ENCODE results near the gene FGFRL1.

FGFRL1 gene, protein sequence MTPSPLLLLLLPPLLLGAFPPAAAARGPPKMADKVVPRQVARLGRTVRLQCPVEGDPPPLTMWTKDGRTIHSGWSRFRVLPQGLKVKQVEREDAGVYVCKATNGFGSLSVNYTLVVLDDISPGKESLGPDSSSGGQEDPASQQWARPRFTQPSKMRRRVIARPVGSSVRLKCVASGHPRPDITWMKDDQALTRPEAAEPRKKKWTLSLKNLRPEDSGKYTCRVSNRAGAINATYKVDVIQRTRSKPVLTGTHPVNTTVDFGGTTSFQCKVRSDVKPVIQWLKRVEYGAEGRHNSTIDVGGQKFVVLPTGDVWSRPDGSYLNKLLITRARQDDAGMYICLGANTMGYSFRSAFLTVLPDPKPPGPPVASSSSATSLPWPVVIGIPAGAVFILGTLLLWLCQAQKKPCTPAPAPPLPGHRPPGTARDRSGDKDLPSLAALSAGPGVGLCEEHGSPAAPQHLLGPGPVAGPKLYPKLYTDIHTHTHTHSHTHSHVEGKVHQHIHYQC

DNA sequence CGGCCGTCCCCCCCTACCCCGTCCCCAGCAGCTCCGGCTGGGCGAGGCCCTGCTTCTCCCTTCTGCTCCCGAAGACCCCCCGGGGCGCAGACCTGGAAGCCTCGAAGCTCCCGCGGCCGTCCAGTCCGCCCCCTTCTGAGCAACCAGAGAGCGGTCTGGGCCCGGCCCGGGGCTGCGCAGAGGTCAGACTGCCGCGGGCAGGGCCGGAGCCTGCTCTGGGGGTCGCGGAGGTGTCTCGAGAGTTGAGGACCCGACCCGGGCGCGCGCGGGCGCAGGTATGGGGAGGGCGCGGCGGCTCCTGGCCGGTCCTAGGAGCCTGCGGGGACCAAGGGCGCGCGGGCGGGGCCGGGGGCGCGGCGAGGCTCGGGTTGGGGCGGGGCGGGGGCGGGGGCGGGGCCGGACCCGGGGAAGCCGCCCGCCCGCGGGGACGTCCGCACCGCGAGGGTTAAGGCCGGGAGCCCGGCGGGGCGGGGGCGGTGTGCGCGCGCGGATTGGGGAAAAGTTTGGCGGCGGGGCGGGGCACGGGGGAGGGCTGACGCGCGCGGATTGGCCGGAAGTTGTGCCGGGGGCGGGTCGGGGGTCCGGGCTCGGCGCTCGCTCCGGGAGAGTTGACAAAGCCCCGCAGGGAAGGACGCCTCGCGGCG is at the start of gene FGFRL1:
Gene FGFRL1 (plus strand): TSS at position 605 of the 644 bp plus-strand sequence. CDS start 860 bp downstream, outside the sequence.
- H3K9me3 ChIP-seq (ENCODE audit: low read length): peaks cover 2% of the 10 kb centered on the region
- H3K27me3 ChIP-seq (ENCODE audit: insufficient read depth, low read length): peaks cover 38% of the 10 kb centered on the region
- H2AFZ ChIP-seq (ENCODE audit: low read depth, low read length): no peak within 1 kb of the TSS
- peaks cover 11% of the 10 kb centered on the region for H3K36me3 ChIP-seq (ENCODE audit: insufficient read depth, low read length)
- H3K4me3 ChIP-seq (ENCODE audit: low read length): peak within 1 kb of the TSS; percentile 49
- H3K4me1 ChIP-seq (ENCODE audit: insufficient read depth, low read length): peaks cover 43% of the 10 kb centered on the region

DNA sequence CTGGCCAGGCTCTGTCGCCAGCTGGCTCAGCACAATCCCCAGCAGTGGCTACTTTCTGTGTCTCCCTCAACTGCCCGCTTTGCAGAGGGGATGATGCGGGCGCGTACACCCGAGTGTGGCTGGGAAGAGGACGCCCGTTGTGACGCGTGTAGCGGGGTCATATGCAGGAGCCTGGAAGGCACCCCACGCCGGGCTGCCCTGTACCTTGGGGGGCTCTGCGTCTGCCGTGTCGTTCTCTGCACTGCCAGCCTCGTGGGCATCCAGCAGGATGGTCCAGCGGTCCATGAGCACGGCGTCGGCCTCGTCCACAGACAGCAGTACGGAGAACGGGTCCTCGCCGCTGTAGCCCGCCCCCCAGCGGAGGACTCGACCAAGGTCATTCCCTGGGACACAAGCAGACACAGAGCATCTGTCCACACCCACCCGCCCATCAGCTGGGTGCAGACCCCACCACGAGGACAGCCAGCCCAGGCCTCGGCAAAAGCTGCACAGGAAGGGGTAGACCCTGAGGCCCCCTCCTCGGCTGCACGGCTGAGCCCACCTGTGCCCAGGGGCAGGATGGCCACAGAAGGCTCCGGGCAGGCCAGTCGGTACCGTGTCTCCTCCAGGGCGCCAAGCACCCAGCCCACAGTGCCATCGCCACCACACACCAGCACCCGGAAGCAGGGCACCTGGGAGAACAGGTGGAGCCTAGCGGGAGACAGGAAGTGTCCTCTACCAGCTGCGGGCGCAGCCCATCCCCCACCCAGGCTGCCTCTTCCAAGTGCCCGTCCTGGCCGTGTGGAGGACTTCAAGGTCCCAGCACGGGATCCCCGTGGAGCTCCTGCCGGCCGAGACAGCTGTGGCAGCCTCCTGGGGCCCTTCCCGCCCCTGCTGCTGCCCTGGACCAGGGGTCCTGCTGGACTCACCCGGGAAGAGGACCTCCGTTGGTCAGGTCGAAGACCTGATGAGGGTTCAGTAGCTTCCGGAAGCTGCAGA is 48.9 kb upstream of the FGFRL1 start:
- Histone ChIP-seq H3K36me3 (ENCODE audit: insufficient read depth, low read length) (peaks cover 6% of the 10 kb centered on the region), H3K9me3 (ENCODE audit: low read length) (no peaks in the 10 kb centered on the region), H3K4me3 (ENCODE audit: low read length) (no peak overlapping the region), H2AFZ (ENCODE audit: low read depth, low read length) (no peak overlapping the region), H3K27me3 (ENCODE audit: insufficient read depth, low read length) (no peaks in the 10 kb centered on the region), H3K4me1 (ENCODE audit: insufficient read depth, low read length) (no peaks in the 10 kb centered on the region)

DNA sequence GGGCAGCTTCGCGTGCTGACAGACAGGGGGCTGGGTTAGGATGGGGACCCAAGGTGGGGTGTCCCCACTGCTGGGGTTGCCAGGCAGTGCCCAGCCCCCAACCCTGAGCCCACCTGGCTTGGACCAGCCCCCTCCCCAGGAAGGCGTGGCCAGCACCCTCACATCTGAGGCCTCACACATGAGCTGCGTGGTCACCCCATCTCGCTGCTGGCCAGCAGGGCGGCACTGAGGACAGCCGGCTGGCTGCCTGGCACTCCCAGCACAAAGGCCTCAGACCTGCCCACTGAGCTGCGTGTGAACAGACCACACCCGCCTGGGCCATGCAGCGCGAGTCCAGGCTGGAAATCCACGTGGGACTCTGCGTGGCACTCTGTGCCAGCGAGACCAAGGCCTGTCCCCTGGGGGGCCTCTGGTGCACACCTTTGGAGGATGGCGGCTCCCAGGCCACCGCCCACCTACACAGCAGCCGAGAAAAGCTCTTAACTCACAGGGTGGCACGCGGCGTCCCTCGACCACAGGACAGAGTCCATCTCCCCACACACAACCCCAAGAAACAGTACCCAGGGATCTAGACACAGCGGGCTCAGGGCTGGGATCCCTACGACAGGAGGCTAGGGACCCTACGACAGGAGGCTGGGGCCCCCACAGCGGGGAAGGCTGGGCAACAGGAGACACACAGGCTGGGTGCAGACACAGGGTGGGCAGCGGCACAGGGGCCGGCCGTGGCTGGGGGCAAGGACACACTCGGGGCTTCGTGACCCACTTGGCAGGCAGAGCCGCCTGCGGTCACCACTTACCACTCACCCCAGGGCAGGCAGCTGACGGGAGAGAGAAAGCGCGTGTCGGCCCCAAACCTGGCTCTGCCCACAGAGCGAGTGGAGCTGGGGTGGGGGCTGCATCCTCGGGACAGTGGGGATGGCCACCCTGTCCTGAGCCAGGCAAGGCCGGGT is 47.9 kb upstream of the FGFRL1 start:
- peaks cover 6% of the 10 kb centered on the region for H3K36me3 ChIP-seq (ENCODE audit: insufficient read depth, low read length)
- H2AFZ ChIP-seq (ENCODE audit: low read depth, low read length): no peak overlapping the region
- H3K27me3 ChIP-seq (ENCODE audit: insufficient read depth, low read length): no peaks in the 10 kb centered on the region
- no peak overlapping the region for H3K4me3 ChIP-seq (ENCODE audit: low read length)
- no peaks in the 10 kb centered on the region for H3K9me3 ChIP-seq (ENCODE audit: low read length)
- no peaks in the 10 kb centered on the region for H3K4me1 ChIP-seq (ENCODE audit: insufficient read depth, low read length)

GRCh38 chr4:964346-965025 is 46.9 kb upstream of the FGFRL1 start:
- Histone ChIP-seq H3K4me3 (ENCODE audit: low read length) (no peak overlapping the region), H3K9me3 (ENCODE audit: low read length) (no peaks in the 10 kb centered on the region), H2AFZ (ENCODE audit: low read depth, low read length) (no peak overlapping the region), H3K4me1 (ENCODE audit: insufficient read depth, low read length) (no peaks in the 10 kb centered on the region), H3K36me3 (ENCODE audit: insufficient read depth, low read length) (peaks cover 6% of the 10 kb centered on the region), H3K27me3 (ENCODE audit: insufficient read depth, low read length) (no peaks in the 10 kb centered on the region)

- H3K36me3 ChIP-seq (ENCODE audit: insufficient read depth, low read length): peaks cover 6% of the 10 kb centered on the region
- no peaks in the 10 kb centered on the region for H3K4me1 ChIP-seq (ENCODE audit: insufficient read depth, low read length)
- H2AFZ ChIP-seq (ENCODE audit: low read depth, low read length): no peak overlapping the region
Observed at GRCh38 chr4:965048-965765, 46.2 kb upstream of the FGFRL1 start.

DNA sequence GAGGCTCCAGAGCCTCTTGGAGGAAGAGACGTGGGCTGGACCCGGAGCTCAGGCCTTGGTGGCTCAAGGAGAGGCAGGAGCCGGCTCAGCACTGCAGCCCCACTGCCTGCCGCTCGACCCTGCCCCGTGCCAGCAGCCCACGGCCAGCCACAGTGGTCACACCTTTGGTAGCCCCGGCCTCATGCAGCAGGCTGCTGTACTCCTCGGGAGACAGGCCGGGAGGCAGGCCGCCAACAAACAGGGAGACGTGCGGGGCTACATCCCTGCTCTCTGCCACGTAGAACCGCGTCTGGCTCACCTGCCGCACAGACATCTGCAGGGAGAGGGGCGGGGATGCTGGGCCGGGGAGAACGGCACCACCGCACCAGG is 45.7 kb upstream of the FGFRL1 start:
- H2AFZ ChIP-seq (ENCODE audit: low read depth, low read length): no peak overlapping the region
- no peaks in the 10 kb centered on the region for H3K9me3 ChIP-seq (ENCODE audit: low read length)
- peaks cover 4% of the 10 kb centered on the region for H3K36me3 ChIP-seq (ENCODE audit: insufficient read depth, low read length)
- H3K4me1 ChIP-seq (ENCODE audit: insufficient read depth, low read length): no peaks in the 10 kb centered on the region
- no peaks in the 10 kb centered on the region for H3K27me3 ChIP-seq (ENCODE audit: insufficient read depth, low read length)
- H3K4me3 ChIP-seq (ENCODE audit: low read length): no peak overlapping the region

More at GRCh38 chr4:965048-965765, 46.2 kb upstream of the FGFRL1 start:
- Histone ChIP-seq H3K4me3 (ENCODE audit: low read length) (no peak overlapping the region), H3K9me3 (ENCODE audit: low read length) (no peaks in the 10 kb centered on the region), H3K27me3 (ENCODE audit: insufficient read depth, low read length) (no peaks in the 10 kb centered on the region)

GRCh38 chr4:966266-967112 is 44.9 kb upstream of the FGFRL1 start:
- no peak overlapping the region for H2AFZ ChIP-seq (ENCODE audit: low read depth, low read length)
- H3K4me3 ChIP-seq (ENCODE audit: low read length): no peak overlapping the region
- H3K9me3 ChIP-seq (ENCODE audit: low read length): no peaks in the 10 kb centered on the region
- peaks cover 4% of the 10 kb centered on the region for H3K36me3 ChIP-seq (ENCODE audit: insufficient read depth, low read length)
- H3K4me1 ChIP-seq (ENCODE audit: insufficient read depth, low read length): no peaks in the 10 kb centered on the region
- H3K27me3 ChIP-seq (ENCODE audit: insufficient read depth, low read length): no peaks in the 10 kb centered on the region

GRCh38 chr4:967113-968104 is 44.0 kb upstream of the FGFRL1 start:
- H2AFZ ChIP-seq (ENCODE audit: low read depth, low read length): no peak overlapping the region
- H3K27me3 ChIP-seq (ENCODE audit: insufficient read depth, low read length): no peaks in the 10 kb centered on the region
- H3K9me3 ChIP-seq (ENCODE audit: low read length): no peaks in the 10 kb centered on the region
- H3K4me1 ChIP-seq (ENCODE audit: insufficient read depth, low read length): peaks cover 7% of the 10 kb centered on the region
- peaks cover 4% of the 10 kb centered on the region for H3K36me3 ChIP-seq (ENCODE audit: insufficient read depth, low read length)
- H3K4me3 ChIP-seq (ENCODE audit: low read length): no peak overlapping the region

DNA sequence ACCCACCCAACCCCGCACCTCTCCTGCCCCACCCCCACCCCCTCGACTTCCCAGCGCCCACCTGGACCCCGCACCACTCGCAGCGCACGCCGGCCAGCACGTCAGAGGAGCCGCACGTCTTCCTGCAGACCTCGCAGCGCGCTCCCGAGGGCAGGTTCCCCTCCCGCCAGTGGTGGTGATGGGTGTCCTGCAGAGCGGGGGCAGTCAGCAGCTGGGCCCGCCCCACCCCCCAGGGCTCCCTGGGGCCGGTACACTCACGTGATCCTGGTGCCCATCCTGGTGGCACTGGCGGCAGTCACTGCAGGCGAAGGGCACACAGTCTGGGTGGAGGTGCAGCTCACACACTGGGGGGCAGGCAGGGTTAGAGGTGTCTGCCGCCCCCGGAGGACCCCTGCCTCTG is 43.2 kb upstream of the FGFRL1 start:
- Histone ChIP-seq H3K27me3 (ENCODE audit: insufficient read depth, low read length) (no peaks in the 10 kb centered on the region), H3K4me3 (ENCODE audit: low read length) (no peak overlapping the region), H3K9me3 (ENCODE audit: low read length) (no peaks in the 10 kb centered on the region), H3K4me1 (ENCODE audit: insufficient read depth, low read length) (peaks cover 7% of the 10 kb centered on the region), H3K36me3 (ENCODE audit: insufficient read depth, low read length) (peaks cover 4% of the 10 kb centered on the region), H2AFZ (ENCODE audit: low read depth, low read length) (no peak overlapping the region)

All from neuron (in vitro differentiated cells).